Calu3 (cell line): ENCODE data around the gene SLC26A11. TPM values are rescaled to one million over a fixed set of nuclear protein-coding genes. Genes with fewer than 3 reads are reported as not detected.

Experiments
- BruUV-seq: library from RNA; stranded (reverse); fragments of 400-500 nt; replicated peaks from 2 replicates; lab custom pipeline; 2021; lab: Mats Ljungman, UMichigan
- CTCF ChIA-PET: fragments of 300-600 bp; sonication (Branson Sonifier 250); formaldehyde crosslinking; loops from one replicate; lab custom pipeline; 2022; ENCODE audit warnings: antibody characterized with exemption; lab: Charles Lee
- DNase-seq: peaks from one replicate; pipeline ENCODE4 v3.0.0; 2022
- H3K27ac Mint-ChIP-seq: one replicate; pipeline ENCODE4 v1.8.0; 2022; ENCODE audit warnings: mixed read lengths; ENCODE audit not compliant: unreplicated experiment
- H3K27me3 Mint-ChIP-seq: one replicate; pipeline ENCODE4 v1.8.0; 2022; ENCODE audit warnings: mixed read lengths; ENCODE audit not compliant: unreplicated experiment
- H3K36me3 Mint-ChIP-seq: one replicate; pipeline ENCODE4 v1.8.0; 2022; ENCODE audit warnings: mild to moderate bottlenecking, moderate library complexity, mixed read lengths; ENCODE audit not compliant: insufficient read depth, unreplicated experiment
- H3K4me1 Mint-ChIP-seq: one replicate; pipeline ENCODE4 v1.8.0; 2022; ENCODE audit warnings: mild to moderate bottlenecking, low read depth, mixed read lengths; ENCODE audit not compliant: unreplicated experiment
- H3K4me3 Mint-ChIP-seq: one replicate; pipeline ENCODE4 v1.8.0; 2022; ENCODE audit warnings: mild to moderate bottlenecking, low read depth, moderate library complexity, mixed read lengths; ENCODE audit not compliant: unreplicated experiment
- H3K9me3 Mint-ChIP-seq: one replicate; pipeline ENCODE4 v1.8.0; 2022; ENCODE audit warnings: low read depth, mixed read lengths; ENCODE audit not compliant: unreplicated experiment
- intact Hi-C: fragments of 100-400 bp; cut with micrococcal nuclease; formaldehyde crosslinking; loops from one replicate; pipeline ENCODE4 v1.10.0; 2022; ENCODE audit not compliant: unreplicated experiment
- total RNA-seq: library from RNA; stranded (reverse); gene quantifications from 2 replicates; pipeline ENCODE4 v1.2.3, GENCODE V29; 2022
- TF ChIP-seq, protein P1 (sequence below): fragments of 200-600 bp; IDR thresholded peaks from one replicate; pipeline ENCODE4 v1.8.0; 2022; ENCODE audit warnings: antibody characterized with exemption; ENCODE audit not compliant: unreplicated experiment

The SLC26A11 gene
- total RNA-seq, 1 experiment from 2014 or later = 7.2 TPM

DNA sequence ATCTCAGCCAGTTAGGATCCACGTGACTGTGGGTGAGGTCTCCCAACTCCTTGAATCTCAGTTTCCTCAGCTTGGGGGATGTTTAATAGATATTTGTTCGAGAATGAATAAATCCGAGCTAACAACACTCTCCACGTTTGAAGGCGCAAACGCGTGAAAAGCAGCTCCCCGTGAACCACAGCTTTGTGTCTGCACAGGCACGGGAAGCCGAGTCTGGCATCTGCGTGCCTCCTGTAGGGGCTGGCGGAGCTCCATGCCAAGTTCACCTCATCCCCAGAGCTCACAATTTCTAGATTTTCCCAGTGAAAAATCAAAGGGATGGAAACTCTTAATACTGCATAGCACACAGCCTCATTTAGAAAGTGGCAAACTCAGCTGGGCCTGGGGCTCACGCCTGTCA lies 14.4 kb upstream of the SLC26A11 start:
- Mint-ChIP-seq H3K27me3 (no peaks in the 10 kb centered on the region), H3K4me1 (no peaks in the 10 kb centered on the region), H3K9me3 (no peaks in the 10 kb centered on the region), H3K36me3 (peaks cover 23% of the 10 kb centered on the region), H3K27ac (no peak overlapping the region), H3K4me3 (no peak overlapping the region)
- CTCF ChIA-PET = no interaction called here
- TF ChIP-seq, protein P1, sequence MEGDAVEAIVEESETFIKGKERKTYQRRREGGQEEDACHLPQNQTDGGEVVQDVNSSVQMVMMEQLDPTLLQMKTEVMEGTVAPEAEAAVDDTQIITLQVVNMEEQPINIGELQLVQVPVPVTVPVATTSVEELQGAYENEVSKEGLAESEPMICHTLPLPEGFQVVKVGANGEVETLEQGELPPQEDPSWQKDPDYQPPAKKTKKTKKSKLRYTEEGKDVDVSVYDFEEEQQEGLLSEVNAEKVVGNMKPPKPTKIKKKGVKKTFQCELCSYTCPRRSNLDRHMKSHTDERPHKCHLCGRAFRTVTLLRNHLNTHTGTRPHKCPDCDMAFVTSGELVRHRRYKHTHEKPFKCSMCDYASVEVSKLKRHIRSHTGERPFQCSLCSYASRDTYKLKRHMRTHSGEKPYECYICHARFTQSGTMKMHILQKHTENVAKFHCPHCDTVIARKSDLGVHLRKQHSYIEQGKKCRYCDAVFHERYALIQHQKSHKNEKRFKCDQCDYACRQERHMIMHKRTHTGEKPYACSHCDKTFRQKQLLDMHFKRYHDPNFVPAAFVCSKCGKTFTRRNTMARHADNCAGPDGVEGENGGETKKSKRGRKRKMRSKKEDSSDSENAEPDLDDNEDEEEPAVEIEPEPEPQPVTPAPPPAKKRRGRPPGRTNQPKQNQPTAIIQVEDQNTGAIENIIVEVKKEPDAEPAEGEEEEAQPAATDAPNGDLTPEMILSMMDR = no peak
- DNase-seq = no peak
- intact Hi-C loops = no loop called here
- BruUV-seq = no TSS peak

DNA sequence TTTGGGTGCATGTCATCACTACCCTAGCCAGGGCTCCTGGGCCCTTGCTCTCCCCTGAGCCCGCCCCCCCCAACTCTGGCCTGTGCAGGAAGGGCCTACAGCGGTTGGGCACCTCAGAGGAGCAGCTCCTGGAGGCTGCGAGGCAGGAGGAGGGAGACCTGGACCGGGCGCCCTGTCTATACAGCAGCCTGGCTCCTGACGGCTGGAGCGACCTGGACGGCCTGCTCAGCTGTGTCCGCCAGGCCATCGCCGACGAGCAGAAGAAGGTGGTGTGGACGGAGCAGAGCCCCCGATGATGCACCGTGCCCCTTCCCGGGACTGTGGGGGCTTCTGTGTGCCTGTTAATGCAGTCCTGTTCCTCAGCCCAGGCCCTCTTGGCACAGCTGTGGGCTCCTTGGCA lies 12.2 kb upstream of the SLC26A11 start:
- no peak overlapping the region for H3K4me3 Mint-ChIP-seq
- TF ChIP-seq, protein P1 = no peak
- H3K36me3 Mint-ChIP-seq = peaks cover 12% of the 10 kb centered on the region
- no peaks in the 10 kb centered on the region for H3K9me3 Mint-ChIP-seq
- intact Hi-C loops = no loop called here
- no peak for DNase-seq
- CTCF ChIA-PET = no interaction called here
- H3K27ac Mint-ChIP-seq = no peak overlapping the region
- no peaks in the 10 kb centered on the region for H3K4me1 Mint-ChIP-seq
- no peaks in the 10 kb centered on the region for H3K27me3 Mint-ChIP-seq
- BruUV-seq = no TSS peak

DNA sequence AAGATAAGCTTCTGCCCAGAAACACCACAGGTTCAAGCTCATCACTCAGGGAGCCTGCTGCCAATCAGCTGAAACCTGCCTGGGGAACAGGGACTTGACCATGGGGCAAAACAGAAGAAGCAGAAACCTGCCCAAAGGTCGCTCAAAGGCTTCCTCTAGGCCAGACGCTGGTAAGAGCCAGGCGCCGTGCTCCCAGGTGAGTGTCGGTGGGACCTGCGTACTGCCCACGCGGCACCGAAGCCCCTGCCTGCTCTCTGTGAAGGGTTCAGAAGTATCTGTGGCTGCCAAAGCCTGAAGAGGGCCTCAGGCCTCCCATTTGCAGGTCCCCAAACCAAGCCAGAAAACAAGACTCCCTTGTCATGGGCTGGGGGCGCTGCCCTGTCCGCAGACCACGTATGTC lies 10.5 kb upstream of the SLC26A11 start:
- TF ChIP-seq, protein P1 = no peak
- no peaks in the 10 kb centered on the region for H3K4me1 Mint-ChIP-seq
- no peak overlapping the region for H3K4me3 Mint-ChIP-seq
- CTCF ChIA-PET = interaction anchor here (0.7 kb wide), 1 partner anchor 18 kb away, joined by 4 read pairs; no protein-coding TSS in a partner anchor
- intact Hi-C loops = no loop called here
- H3K36me3 Mint-ChIP-seq = peaks cover 9% of the 10 kb centered on the region
- BruUV-seq = no TSS peak
- DNase-seq = no peak
- H3K9me3 Mint-ChIP-seq = no peaks in the 10 kb centered on the region
- H3K27ac Mint-ChIP-seq = no peak overlapping the region
- no peaks in the 10 kb centered on the region for H3K27me3 Mint-ChIP-seq

DNA sequence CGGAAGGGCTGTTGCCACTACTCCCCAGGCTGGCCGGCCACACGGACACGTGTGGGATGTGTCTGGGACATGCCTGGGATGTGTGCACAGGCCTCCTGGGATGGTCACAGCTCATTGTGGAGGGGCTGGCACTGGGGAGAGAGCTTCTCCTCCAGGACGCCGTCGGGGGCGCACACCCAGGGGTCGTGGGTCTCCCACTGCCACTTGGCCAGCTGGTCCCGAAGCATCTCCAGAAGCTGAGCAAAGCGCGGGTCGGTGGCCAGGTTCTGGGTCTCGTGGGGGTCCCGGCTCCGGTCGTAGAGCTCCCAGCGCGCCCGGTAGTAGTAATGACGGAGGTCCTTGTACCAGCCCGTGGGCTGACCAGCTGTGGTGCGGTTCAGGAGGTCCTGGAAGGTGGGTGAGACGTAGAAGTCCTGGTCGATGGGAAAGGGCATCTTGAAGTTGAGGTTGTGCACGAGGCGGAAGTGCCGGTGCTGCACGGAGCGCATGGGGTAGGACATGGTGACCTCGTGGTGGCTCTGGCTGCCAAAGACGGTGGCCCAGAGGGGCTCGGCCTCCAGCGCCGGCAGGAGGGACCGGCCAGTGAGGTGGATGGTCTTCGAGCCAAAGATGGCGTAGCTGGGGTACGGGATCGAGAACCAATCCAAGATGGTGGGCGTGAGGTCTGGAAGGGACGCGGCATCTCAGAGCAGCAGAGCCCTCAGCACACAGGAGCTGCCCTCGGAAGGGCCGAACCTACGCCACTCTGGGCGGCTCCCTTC lies 9.7 kb upstream of the SLC26A11 start:
- H3K4me1 Mint-ChIP-seq = no peaks in the 10 kb centered on the region
- H3K9me3 Mint-ChIP-seq = no peaks in the 10 kb centered on the region
- BruUV-seq = no TSS peak
- H3K27ac Mint-ChIP-seq = no peak overlapping the region
- H3K27me3 Mint-ChIP-seq = no peaks in the 10 kb centered on the region
- intact Hi-C loops = no loop called here
- H3K4me3 Mint-ChIP-seq = no peak overlapping the region
- CTCF ChIA-PET = no interaction called here
- no peak for DNase-seq
- TF ChIP-seq, protein P1 = no peak
- peaks cover 9% of the 10 kb centered on the region for H3K36me3 Mint-ChIP-seq
